HCT116 (cell line): ENCODE results near the gene DIDO1. TPM values are rescaled to one million over a fixed set of nuclear protein-coding genes. Genes with fewer than 3 reads are reported as not detected.

ENCODE experiments used
- ATAC-seq: fragments of 200-7000 bp; cut with Tn5 transposase; 2 replicates; pipeline ENCODE4 v1.9.1; 2020; ENCODE audit warnings: mild to moderate bottlenecking, moderate library complexity
- BruUV-seq: library from RNA; stranded (reverse); fragments of 400-500 nt; replicated peaks from 2 replicates; lab custom pipeline; 2021; lab: Mats Ljungman, UMichigan
- CTCF ChIA-PET: fragments of 300-600 bp; sonication (Branson Sonifier 250); formaldehyde crosslinking; loops from one replicate; lab custom pipeline; 2021; ENCODE audit warnings: antibody characterized with exemption; lab: Charles Lee
- POLR2A ChIA-PET: fragments of 300-600, 350-600 bp; sonication (Branson Sonifier 250); formaldehyde crosslinking; loops from one replicate; lab custom pipeline; 2021; ENCODE audit warnings: antibody characterized with exemption; lab: Charles Lee
- RAD21 ChIA-PET, 2 experiments: fragments of 300-600 bp; sonication (Branson Sonifier 250); formaldehyde crosslinking; loops; one replicate each; lab custom pipeline; 2023; ENCODE audit warnings: low total read pairs in 2 of 2; ENCODE audit not compliant: uncharacterized antibody in 2 of 2, unreplicated experiment in 2 of 2, low non-redundant PET in 1 of 2; lab: Charles Lee
- DNase-seq: peaks from one replicate; pipeline ENCODE4 v3.0.0-alpha.2; 2010; ENCODE audit warnings: low read depth, low spot score
- H2AFZ ChIP-seq: fragments of 200-600 bp; shearing (Covaris generic), sonication (generic); 2 replicates; pipeline ENCODE4 v1.6.1; 2017; ENCODE audit warnings: low read depth, mixed run types, mixed read lengths, antibody characterized with exemption, low read length; ENCODE audit not compliant: poor library complexity, severe bottlenecking
- H3K27ac ChIP-seq: 2 replicates; pipeline ENCODE4 v1.5.1; 2012; ENCODE audit warnings: low read depth, low read length
- H3K27me3 ChIP-seq: fragments of 200-600 bp; sonication (generic); 2 replicates; pipeline ENCODE4 v1.6.1; 2016; ENCODE audit warnings: mixed run types, low read length, mixed read lengths; ENCODE audit not compliant: insufficient read depth
- H3K36me3 ChIP-seq, 2 experiments: fragments of 200-500 bp in 1 of 2; fragments of 200-600 bp in 1 of 2; sonication (Bioruptor generic) in 1 of 2; sonication (generic) in 1 of 2; 2 replicates each; pipeline versions ENCODE4 v1.5.1 to v1.6.1; 2014 to 2016; ENCODE audit warnings: low read length in 2 of 2, inconsistent platforms in 1 of 2, mixed read lengths in 1 of 2, mixed run types in 1 of 2; ENCODE audit not compliant: insufficient read depth in 2 of 2, control insufficient read depth in 1 of 2
- H3K4me1 ChIP-seq, 2 experiments: fragments of 200-600 bp in 1 of 2; sonication (generic) in 1 of 2; 2 replicates each; pipeline versions ENCODE4 v1.5.1 to v1.6.1; 2012 to 2017; ENCODE audit warnings: low read length in 2 of 2, inconsistent platforms in 1 of 2, mild to moderate bottlenecking in 1 of 2, mixed read lengths in 1 of 2, mixed run types in 1 of 2, moderate library complexity in 1 of 2; ENCODE audit not compliant: insufficient read depth in 2 of 2, control insufficient read depth in 1 of 2
- H3K4me2 ChIP-seq: fragments of 200-600 bp; sonication (generic); 2 replicates; pipeline ENCODE4 v1.6.1; 2017; ENCODE audit warnings: mixed run types, low read length, mixed read lengths
- H3K4me3 ChIP-seq, 2 experiments: fragments of 200-600 bp in 1 of 2; sonication (generic) in 1 of 2; replicated peaks in 1 of 2; 2 replicates each; pipeline ENCODE4 v1.5.1; 2011 to 2016; ENCODE audit warnings: low read length in 2 of 2, control low read depth in 1 of 2, low read depth in 1 of 2, mild to moderate bottlenecking in 1 of 2, mixed read lengths in 1 of 2, mixed run types in 1 of 2
- H3K79me2 ChIP-seq: fragments of 200-600 bp; sonication (generic); 2 replicates; pipeline ENCODE4 v1.6.1; 2017; ENCODE audit warnings: mild to moderate bottlenecking, mixed run types, low read length, moderate library complexity, mixed read lengths; ENCODE audit not compliant: insufficient read depth
- H3K9ac ChIP-seq: fragments of 200-600 bp; sonication (generic); 2 replicates; pipeline ENCODE4 v1.6.1; 2016; ENCODE audit warnings: low read length, mixed read lengths
- H3K9me2 ChIP-seq: fragments of 200-600 bp; sonication (generic), shearing (Covaris generic); 2 replicates; pipeline ENCODE4 v1.6.1; 2017; ENCODE audit warnings: mixed run types, mild to moderate bottlenecking, moderate library complexity; ENCODE audit not compliant: insufficient read depth
- H3K9me3 ChIP-seq, 2 experiments: fragments of 200-500 bp in 1 of 2; fragments of 200-600 bp in 1 of 2; sonication (Bioruptor generic) in 1 of 2; sonication (generic) in 1 of 2; 2 replicates each; pipeline ENCODE4 v1.6.1; 2014 to 2017; ENCODE audit warnings: low read length in 2 of 2, mixed read lengths in 2 of 2, inconsistent platforms in 1 of 2, low read depth in 1 of 2, mild to moderate bottlenecking in 1 of 2, mixed run types in 1 of 2, moderate library complexity in 1 of 2; ENCODE audit not compliant: control insufficient read depth in 1 of 2, insufficient read depth in 1 of 2
- H4K20me1 ChIP-seq: fragments of 200-600 bp; sonication (generic), shearing (Covaris generic); 2 replicates; pipeline ENCODE4 v1.6.1; 2017; ENCODE audit warnings: mixed run types, mild to moderate bottlenecking, moderate library complexity; ENCODE audit not compliant: insufficient read depth
- ATF3 ChIP-seq: IDR thresholded peaks from 2 replicates; pipeline ENCODE4 v1.6.1; 2012
- CEBPB ChIP-seq: IDR thresholded peaks from 2 replicates; pipeline ENCODE4 v1.6.1; 2012; ENCODE audit warnings: low read depth
- CTCF ChIP-seq, 3 experiments: fragments of 200-600 bp in 1 of 3; sonication (generic) in 1 of 3; IDR thresholded peaks in 2 of 3; conservative IDR thresholded peaks in 1 of 3; 2 replicates each; pipeline ENCODE4 v1.5.1; 2012 to 2017; ENCODE audit warnings: low read depth in 2 of 3, low read length in 2 of 3, antibody characterized with exemption in 1 of 3, borderline replicate concordance in 1 of 3, control low read depth in 1 of 3, mild to moderate bottlenecking in 1 of 3, mixed read lengths in 1 of 3, mixed run types in 1 of 3, moderate library complexity in 1 of 3; ENCODE audit not compliant: insufficient read depth in 1 of 3
- EGR1 ChIP-seq: IDR thresholded peaks from 2 replicates; pipeline ENCODE4 v1.6.1; 2012; ENCODE audit warnings: low read depth
- ELF1 ChIP-seq: IDR thresholded peaks from 2 replicates; pipeline ENCODE4 v1.6.1; 2012; ENCODE audit warnings: low read depth, borderline replicate concordance
- EZH2 ChIP-seq: fragments of 200-600 bp; sonication (generic); IDR thresholded peaks from 2 replicates; pipeline ENCODE4 v1.6.1; 2017; ENCODE audit warnings: antibody characterized with exemption, mixed run types
- JUND ChIP-seq: IDR thresholded peaks from 2 replicates; pipeline ENCODE4 v1.6.1; 2012
- RAD21 ChIP-seq: IDR thresholded peaks from 2 replicates; pipeline ENCODE4 v1.6.1; 2012; ENCODE audit warnings: low read depth, mild to moderate bottlenecking
- REST ChIP-seq: IDR thresholded peaks from 2 replicates; pipeline ENCODE4 v1.6.1; 2012; ENCODE audit warnings: low read depth
- SP1 ChIP-seq: IDR thresholded peaks from 2 replicates; pipeline ENCODE4 v1.6.1; 2012; ENCODE audit warnings: low read depth
- TCF7L2 ChIP-seq: IDR thresholded peaks from 2 replicates; pipeline ENCODE4 v1.7.0; 2011; ENCODE audit warnings: borderline replicate concordance, inconsistent platforms; ENCODE audit not compliant: insufficient read depth, insufficient read length; ENCODE audit errors: extremely low read depth
- YY1 ChIP-seq: IDR thresholded peaks from 2 replicates; pipeline ENCODE4 v1.6.1; 2011; ENCODE audit warnings: low read length, low read depth, moderate library complexity, mild to moderate bottlenecking; ENCODE audit not compliant: insufficient replicate concordance; ENCODE audit errors: extremely low read depth
- ZFX ChIP-seq: fragments of 450-650 bp; IDR thresholded peaks from 2 replicates; pipeline ENCODE4 v1.6.1; 2017
- ZNF274 ChIP-seq: fragments of 200-500 bp; sonication (Bioruptor generic); IDR thresholded peaks from 2 replicates; pipeline ENCODE4 v1.6.1; 2014; ENCODE audit warnings: mild to moderate bottlenecking, low read depth, low read length, inconsistent platforms
- intact Hi-C: fragments of 100-400 bp; cut with micrococcal nuclease; formaldehyde crosslinking; loops from 2 replicates; pipeline ENCODE4 v1.10.0; 2022
- total RNA-seq: library from RNA; stranded (reverse); gene quantifications from one replicate; pipeline ENCODE4 v1.2.1, GENCODE V29; 2021; ENCODE audit not compliant: unreplicated experiment

DIDO1 gene
- total RNA-seq, 1 experiment from 2014 or later: 41.4 TPM

GRCh38 chr20:62962221-62962879, 36.0 kb upstream of the DIDO1 start:
- Histone ChIP-seq H3K27me3 (no peaks in the 10 kb centered on the region), H3K36me3 (peaks cover 0 to 8% of the 10 kb centered on the region in 2 experiments; a peak in 1 of 4 replicates), H3K4me1 (no peaks in the 10 kb centered on the region), H3K4me3 (no peak overlapping the region), H3K4me2 (no peak overlapping the region), H2AFZ (no peak overlapping the region), H3K27ac (no peak overlapping the region), H3K9me2 (no peaks in the 10 kb centered on the region), H3K79me2 (no peaks in the 10 kb centered on the region), H3K9ac (no peak overlapping the region), H3K9me3 (no peaks in the 10 kb centered on the region), H4K20me1 (no peaks in the 10 kb centered on the region)
- TF ChIP-seq RAD21 (no peak), ELF1 (no peak)
- ATAC-seq (no peak), DNase-seq (no peak)
- CTCF ChIA-PET: no interaction called here
- RAD21 ChIA-PET: no interaction called here
- no TSS peak for BruUV-seq
- POLR2A ChIA-PET: no interaction called here
- intact Hi-C loops: no loop called here

- no peaks in the 10 kb centered on the region for H3K4me1 ChIP-seq
- no peaks in the 10 kb centered on the region for H3K27me3 ChIP-seq
- no peaks in the 10 kb centered on the region for H3K9me3 ChIP-seq
- no TSS peak for BruUV-seq
- ChIA-PET POLR2A (no interaction called here), CTCF (no interaction called here), RAD21 (no interaction called here)
- DNase-seq (no peak), ATAC-seq (no peak)
- intact Hi-C loops: no loop called here
- no peak overlapping the region for H3K4me2 ChIP-seq
- peaks cover 0 to 8% of the 10 kb centered on the region in 2 experiments; a peak in 1 of 4 replicates for H3K36me3 ChIP-seq
- H4K20me1 ChIP-seq: no peaks in the 10 kb centered on the region
- no peak for TF ChIP-seq EZH2
- TF ChIP-seq REST: no peak
- TF ChIP-seq CEBPB: no peak
- no peak for TF ChIP-seq CTCF (IDR thresholded peaks at IDR 0.05 in 2 of 3, conservative IDR thresholded peaks at IDR 0.05 in 1 of 3; ENCODE audit: borderline replicate concordance in 1 of 3, insufficient read depth in 1 of 3, low read depth in 2 of 3, low read length in 2 of 3)
- TF ChIP-seq ZNF274: no peak
- TF ChIP-seq ZFX: no peak
- TF ChIP-seq EGR1: no peak
- no peak for TF ChIP-seq TCF7L2
- no peak for TF ChIP-seq YY1
- no peak for TF ChIP-seq ATF3
- TF ChIP-seq SP1: no peak
- no peak for TF ChIP-seq JUND
- no peak overlapping the region for H3K9ac ChIP-seq
- no peaks in the 10 kb centered on the region for H3K79me2 ChIP-seq
- no peaks in the 10 kb centered on the region for H3K9me2 ChIP-seq
- no peak overlapping the region for H3K27ac ChIP-seq
- H2AFZ ChIP-seq: no peak overlapping the region
- H3K4me3 ChIP-seq: no peak overlapping the region
Observed at GRCh38 chr20:62961799-62962198, 35.5 kb upstream of the DIDO1 start.
